CD4-positive, alpha-beta T cell treated with Interleukin-15 for 1 hour (primary cell): ENCODE data around the gene ZMYM4.
"Not testable (repeated sequence)": the region's sequence is repeated elsewhere in the genome, so short reads cannot be mapped to it uniquely, and the experiment has no call there.

Experiments
- DNase-seq: peaks from one replicate; pipeline ENCODE4 v3.0.0-alpha.2; 2020

ZMYM4 gene

DNA sequence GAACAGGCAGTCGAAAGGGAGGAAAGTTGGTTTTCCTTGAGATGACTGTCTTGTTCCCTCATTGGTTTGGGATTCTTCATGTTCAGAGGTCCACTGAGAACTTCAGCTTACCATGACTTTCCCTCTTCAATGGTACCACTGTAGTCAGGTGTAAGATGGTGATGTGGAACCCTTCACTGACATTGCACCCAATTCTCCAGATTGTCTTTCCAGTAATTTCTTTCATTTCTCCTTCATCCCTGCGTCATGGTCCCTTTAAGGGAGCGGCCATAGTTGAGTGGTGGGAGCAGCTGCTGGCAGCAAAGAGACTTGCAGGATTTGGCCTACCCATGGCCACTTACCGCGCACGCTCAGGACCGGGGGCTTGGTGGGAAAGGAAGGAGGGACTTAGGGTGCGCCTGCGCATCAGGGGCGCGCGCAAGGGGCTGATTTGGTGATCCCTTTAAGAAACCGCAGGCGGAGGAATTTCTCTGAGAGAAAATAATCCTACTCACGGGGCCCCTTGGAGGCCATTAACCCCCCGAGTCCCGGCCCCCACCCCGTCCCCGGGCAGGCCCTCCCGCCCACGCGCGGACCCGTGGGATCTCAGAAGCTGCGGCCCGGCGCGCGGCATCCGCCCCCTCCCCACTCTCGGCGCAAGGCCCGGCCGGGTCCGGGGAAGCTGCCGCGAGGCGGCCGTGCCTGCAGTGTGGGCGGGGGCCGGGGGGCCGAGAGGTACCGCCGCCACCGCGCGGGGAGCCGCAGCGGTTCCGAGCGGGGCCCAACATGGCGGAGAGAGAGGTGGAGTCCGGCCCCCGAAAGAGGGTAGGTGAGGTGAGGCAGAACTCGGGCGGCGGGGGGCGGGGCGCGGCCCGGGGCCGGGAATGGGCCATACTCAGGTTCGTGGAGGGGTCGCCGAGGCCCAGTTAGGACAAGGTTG lies at the start of gene ZMYM4:
Gene ZMYM4 (plus strand): TSS at position 428 of the 919 bp plus-strand sequence. CDS start 338 bp downstream, at position 766.
- peak; percentile 95 for DNase-seq

GRCh38 chr1:35220976-35221375 lies 47.5 kb upstream of the ZMYM4 start:
- DNase-seq = no peak

- DNase-seq = no peak
These were observed 46.0 kb upstream of the ZMYM4 start for GRCh38 chr1:35222322-35223083.

GRCh38 chr1:35223084-35223630 lies 45.4 kb upstream of the ZMYM4 start:
- no peak for DNase-seq

DNA sequence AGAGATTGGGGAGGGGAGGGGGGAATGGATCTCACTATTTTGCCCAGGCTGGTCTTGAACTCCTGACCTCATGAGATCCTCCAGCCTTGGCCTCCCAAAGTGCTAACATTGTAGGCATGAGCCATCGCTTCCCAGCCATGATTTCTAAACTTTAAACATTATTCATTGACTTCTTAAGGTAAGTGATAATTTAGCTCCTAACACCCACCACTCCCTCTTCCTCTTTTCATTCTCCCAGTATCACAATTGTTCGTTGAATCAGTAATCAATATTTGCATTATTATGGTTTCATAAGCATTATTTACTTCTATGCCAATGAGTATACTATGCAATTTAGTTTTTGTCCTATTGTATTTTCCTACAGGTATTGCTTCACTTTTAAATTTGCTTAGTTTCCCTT lies 42.0 kb upstream of the ZMYM4 start:
- no peak for DNase-seq

- DNase-seq = no peak
These were observed 38.7 kb upstream of the ZMYM4 start for GRCh38 chr1:35229587-35230360.

GRCh38 chr1:35231287-35231686 lies 37.2 kb upstream of the ZMYM4 start:
- no peak for DNase-seq

GRCh38 chr1:35236772-35237171 lies 31.7 kb upstream of the ZMYM4 start:
- not testable (repeated sequence) for DNase-seq

- no peak for DNase-seq
These were observed 24.8 kb upstream of the ZMYM4 start for GRCh38 chr1:35243691-35244090.

GRCh38 chr1:35247256-35247655 lies 21.3 kb upstream of the ZMYM4 start:
- no peak for DNase-seq

DNA sequence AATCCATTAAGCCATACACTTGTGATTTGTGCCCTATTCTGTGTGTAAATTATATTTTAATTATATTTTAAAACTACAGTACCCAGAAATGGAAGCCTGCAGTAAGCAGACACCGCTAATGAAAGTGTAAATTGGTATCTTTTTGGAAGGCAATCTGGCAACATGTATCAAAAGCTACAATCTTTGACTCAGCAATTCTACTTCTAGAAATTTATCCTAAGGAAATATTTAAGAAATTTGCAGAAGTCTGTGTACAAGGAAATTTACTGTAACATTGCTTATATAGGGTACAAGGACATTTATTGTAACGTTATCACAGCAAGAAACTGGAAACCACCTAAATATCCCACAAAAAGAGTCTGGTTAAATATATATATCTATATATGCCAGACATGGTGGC lies 14.6 kb upstream of the ZMYM4 start:
- no peak for DNase-seq

DNA sequence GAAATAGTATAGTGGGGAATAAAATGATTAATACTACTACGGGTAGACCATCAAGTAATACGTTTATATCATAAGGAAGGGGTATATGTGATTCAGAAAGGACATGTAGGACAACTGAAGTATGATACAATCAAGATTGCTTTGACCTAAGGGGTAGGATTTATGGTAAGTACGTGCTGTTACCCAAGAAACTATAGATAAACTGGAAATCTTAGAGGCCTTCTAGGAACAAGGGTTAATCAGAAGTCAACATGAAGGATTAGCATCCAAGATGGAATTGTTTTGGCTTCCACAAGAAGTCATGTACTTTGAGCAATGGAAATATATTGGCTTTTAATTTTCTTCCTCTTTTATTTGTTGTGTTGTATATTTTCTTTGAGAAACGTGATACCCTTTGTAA lies 13.2 kb upstream of the ZMYM4 start:
- DNase-seq = no peak

- no peak for DNase-seq
These were observed 8.9 kb upstream of the ZMYM4 start for GRCh38 chr1:35259561-35259960.

DNA sequence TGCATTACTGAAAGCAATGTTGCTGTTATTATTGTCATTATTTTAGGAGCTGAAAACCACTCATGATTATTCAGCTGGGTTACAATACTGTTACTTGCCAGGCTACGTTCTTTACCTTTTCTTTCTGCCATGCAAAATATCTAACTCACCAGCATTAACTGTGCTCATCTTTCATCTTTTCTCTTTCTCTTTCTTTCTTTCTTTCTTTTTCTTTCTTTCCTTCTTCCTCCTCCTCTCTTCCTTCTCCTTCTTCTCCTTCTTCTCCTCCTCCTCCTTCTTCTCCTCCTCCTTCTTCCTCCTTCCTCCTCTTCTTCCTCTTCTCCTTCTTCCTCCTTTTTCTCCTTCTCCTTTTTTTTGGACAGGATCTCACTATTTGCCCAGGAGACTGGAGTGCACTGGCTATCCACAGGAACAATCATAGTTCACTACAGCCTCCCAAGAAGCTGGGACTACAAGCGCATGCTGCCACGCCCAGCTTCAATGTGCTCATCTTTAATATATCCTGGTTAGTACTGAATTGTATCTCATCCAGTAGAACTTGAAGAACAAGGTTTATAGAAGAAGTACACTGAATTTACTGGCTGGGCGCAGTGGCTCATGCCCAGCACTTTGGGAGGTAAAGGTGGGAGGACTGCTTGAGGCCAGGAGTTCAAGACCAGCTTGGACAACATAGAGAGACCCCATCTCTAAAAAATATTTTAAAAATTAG lies 6.9 kb upstream of the ZMYM4 start:
- no peak for DNase-seq

DNA sequence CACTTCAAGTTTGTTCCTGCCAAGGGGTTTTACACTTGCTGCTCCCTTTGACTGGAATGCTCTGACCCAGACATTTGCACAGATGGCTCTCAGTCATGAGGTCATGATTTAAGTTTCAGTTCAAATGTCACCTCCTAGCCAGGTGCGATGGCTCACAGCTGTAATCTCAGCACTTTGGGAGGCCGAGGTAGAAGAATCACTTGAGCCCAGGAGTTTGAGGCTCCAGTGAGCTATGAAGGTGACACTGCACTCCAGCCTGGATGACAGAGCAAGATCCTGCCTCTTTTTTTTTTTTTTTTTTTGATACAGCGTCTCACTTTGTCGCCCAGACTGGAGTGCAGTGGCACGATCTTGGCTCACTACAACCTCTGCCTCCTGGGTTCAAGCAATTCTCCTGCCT lies 4.5 kb upstream of the ZMYM4 start:
- no peak for DNase-seq

GRCh38 chr1:35264871-35265270 lies 3.6 kb upstream of the ZMYM4 start:
- DNase-seq = no peak

- no peak for DNase-seq
These were observed 2.2 kb upstream of the ZMYM4 start for GRCh38 chr1:35266306-35266705.

DNA sequence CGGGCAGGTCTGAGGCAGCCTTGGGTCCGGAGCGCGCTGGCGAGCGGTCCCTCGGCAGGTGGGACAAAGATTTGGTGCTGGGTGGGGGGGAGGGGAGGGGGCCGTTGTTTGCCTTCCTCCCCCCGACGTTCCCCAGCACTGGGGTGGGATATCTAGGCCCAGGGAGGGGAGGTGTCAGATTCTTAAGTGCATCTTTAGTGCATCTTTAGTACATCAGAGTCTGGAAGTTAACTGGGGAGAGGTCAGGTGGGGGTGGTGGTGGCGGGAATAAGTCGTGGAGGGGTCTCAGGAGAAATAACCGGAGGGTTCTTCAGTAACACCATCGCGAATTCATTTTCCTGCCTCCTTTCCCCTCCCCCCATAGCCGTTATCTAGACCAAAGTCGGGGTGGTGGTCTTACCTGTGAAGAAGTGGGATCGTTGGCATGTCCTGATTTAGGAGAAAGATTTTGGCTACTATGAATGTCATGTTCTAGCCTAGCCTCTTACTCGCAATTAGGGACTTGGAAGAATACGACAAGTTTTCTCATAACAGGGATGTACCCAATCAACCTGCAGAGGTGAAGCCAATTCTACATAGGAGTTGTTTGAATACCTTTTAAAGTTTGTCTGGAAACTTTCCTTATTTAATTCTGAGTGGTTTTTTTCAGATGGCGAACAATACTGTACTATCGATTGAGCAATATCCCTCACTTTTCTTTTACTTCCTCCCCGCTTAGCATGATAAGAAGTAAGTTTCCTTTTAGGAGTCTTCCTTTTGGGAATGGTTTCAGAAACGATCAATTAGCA lies 886 bp downstream of the ZMYM4 start:
- DNase-seq = no peak

GRCh38 chr1:35269989-35270289 lies 1.4 kb downstream of the ZMYM4 start:
- no peak for DNase-seq

- no peak for DNase-seq
These were observed 2.3 kb downstream of the ZMYM4 start for GRCh38 chr1:35270836-35271235.

- DNase-seq = no peak
These were observed 5.7 kb downstream of the ZMYM4 start for GRCh38 chr1:35274197-35274596.
